ENCODE data around the gene CHP1. TPM values are rescaled to one million over a fixed set of nuclear protein-coding genes. Genes with fewer than 3 reads are reported as not detected.

Gene CHP1
- 100 to 1,000 TPM; 165 to 247 TPM for total RNA-seq

GRCh38 chr15:41230650-41231421, at the start of gene CHP1, which contains the start of gene EXD1:
TSS of gene CHP1 (plus strand) at chr15:41231268. CDS start at chr15:41231383, 115 bp downstream.
TSS of gene EXD1 (minus strand) at chr15:41230757. CDS start at chr15:41226575, 4,182 bp downstream.
- DNase-seq (ENCODE audit: low spot score): peak; percentile 98

GRCh38 chr15:41182266-41182665, 48.8 kb upstream of the CHP1 start:
- DNase-seq (ENCODE audit: low spot score): no peak
- H3K27me3 ChIP-seq: no peaks in the 10 kb centered on the region
- no peak for TF ChIP-seq CTCF (IDR thresholded peaks at IDR 0.05)

More at GRCh38 chr15:41230650-41231421, at the start of gene CHP1, which contains the start of gene EXD1:
- Histone ChIP-seq H3K9me3 (no peaks in the 10 kb centered on the region), H3K36me3 (no peaks in the 10 kb centered on the region), H3K4me3 (peak within 1 kb of the TSS; percentile 81 to 94), H3K4me1 (peaks cover 0 to 30% of the 10 kb centered on the region in 2 donors), H3K27me3 (no peaks in the 10 kb centered on the region), H3K27ac (peak within 1 kb of the TSS; percentile 93 to 94)
- peak; percentile 96 to 98 for TF ChIP-seq CTCF (IDR thresholded peaks at IDR 0.05)

GRCh38 chr15:41183581-41183980, 47.5 kb upstream of the CHP1 start:
- no peak overlapping the region for H3K4me3 ChIP-seq
- H3K36me3 ChIP-seq: no peaks in the 10 kb centered on the region
- no peaks in the 10 kb centered on the region for H3K27me3 ChIP-seq
- no peak for DNase-seq (ENCODE audit: low spot score)
- no peaks in the 10 kb centered on the region for H3K4me1 ChIP-seq
- no peaks in the 10 kb centered on the region for H3K9me3 ChIP-seq
- no peak overlapping the region for H3K27ac ChIP-seq
- TF ChIP-seq CTCF (IDR thresholded peaks at IDR 0.05): no peak

More at GRCh38 chr15:41182266-41182665, 48.8 kb upstream of the CHP1 start:
- Histone ChIP-seq H3K36me3 (no peaks in the 10 kb centered on the region), H3K4me1 (no peaks in the 10 kb centered on the region), H3K27ac (no peak overlapping the region), H3K9me3 (no peaks in the 10 kb centered on the region), H3K4me3 (no peak overlapping the region)

- DNase-seq (ENCODE audit: low spot score): no peak
- H3K27ac ChIP-seq: no peak overlapping the region
- no peaks in the 10 kb centered on the region for H3K9me3 ChIP-seq
- TF ChIP-seq CTCF (IDR thresholded peaks at IDR 0.05): no peak
- no peaks in the 10 kb centered on the region for H3K27me3 ChIP-seq
- H3K4me3 ChIP-seq: no peak overlapping the region
- no peaks in the 10 kb centered on the region for H3K4me1 ChIP-seq
- no peaks in the 10 kb centered on the region for H3K36me3 ChIP-seq
These were observed 36.6 kb upstream of the CHP1 start for GRCh38 chr15:41194444-41194843.

GRCh38 chr15:41199470-41199869, 31.6 kb upstream of the CHP1 start:
- Histone ChIP-seq H3K27ac (no peak overlapping the region), H3K36me3 (no peaks in the 10 kb centered on the region), H3K27me3 (no peaks in the 10 kb centered on the region), H3K4me3 (no peak overlapping the region), H3K9me3 (no peaks in the 10 kb centered on the region), H3K4me1 (no peaks in the 10 kb centered on the region)
- DNase-seq (ENCODE audit: low spot score): no peak
- no peak for TF ChIP-seq CTCF (IDR thresholded peaks at IDR 0.05)
